ENCODE results near the gene EIF2S3.

- TF ChIP-seq EP300 (IDR thresholded peaks at IDR 0.05; ENCODE audit: borderline replicate concordance in 1 of 2, low read depth in 2 of 2, low read length in 2 of 2) (no peak), SP2 (IDR thresholded peaks at IDR 0.05; ENCODE audit: low read length) (no peak), CTCF (IDR thresholded peaks at IDR 0.05; ENCODE audit: control extremely low read depth in 1 of 3, insufficient read depth in 1 of 3, low read depth in 1 of 3, low read length in 3 of 3) (no peak), POLR2A (IDR thresholded peaks at IDR 0.05; ENCODE audit: control extremely low read depth in 1 of 2, low read depth in 2 of 2, low read length in 2 of 2) (no peak), POLR2AphosphoS5 (IDR thresholded peaks at IDR 0.05; ENCODE audit: low read depth, low read length) (no peak)
- TF ChIP-seq, protein P1, sequence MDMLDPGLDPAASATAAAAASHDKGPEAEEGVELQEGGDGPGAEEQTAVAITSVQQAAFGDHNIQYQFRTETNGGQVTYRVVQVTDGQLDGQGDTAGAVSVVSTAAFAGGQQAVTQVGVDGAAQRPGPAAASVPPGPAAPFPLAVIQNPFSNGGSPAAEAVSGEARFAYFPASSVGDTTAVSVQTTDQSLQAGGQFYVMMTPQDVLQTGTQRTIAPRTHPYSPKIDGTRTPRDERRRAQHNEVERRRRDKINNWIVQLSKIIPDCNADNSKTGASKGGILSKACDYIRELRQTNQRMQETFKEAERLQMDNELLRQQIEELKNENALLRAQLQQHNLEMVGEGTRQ (IDR thresholded peaks at IDR 0.05; ENCODE audit: low read length) = no peak
- TF ChIP-seq, protein P2, sequence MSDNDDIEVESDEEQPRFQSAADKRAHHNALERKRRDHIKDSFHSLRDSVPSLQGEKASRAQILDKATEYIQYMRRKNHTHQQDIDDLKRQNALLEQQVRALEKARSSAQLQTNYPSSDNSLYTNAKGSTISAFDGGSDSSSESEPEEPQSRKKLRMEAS (IDR thresholded peaks at IDR 0.05) = no peak
Measured at GRCh38 chrX:24097741-24098260, 43.0 kb downstream of the EIF2S3 start.

Data from H1 (cell line).